BE2C (cell line): ENCODE data around the gene RFX2.

Source experiments
- DNase-seq: peaks from one replicate; pipeline ENCODE4 v3.0.0-alpha.2; 2020
- H3K27me3 ChIP-seq: fragments of 250-450 bp; sonication (Bioruptor Pico); 2 replicates; pipeline ENCODE4 v1.5.1; 2020; ENCODE audit warnings: mild to moderate bottlenecking
- H3K36me3 ChIP-seq: fragments of 250-450 bp; sonication (Bioruptor Pico); 2 replicates; pipeline ENCODE4 v1.5.1; 2020; ENCODE audit warnings: mild to moderate bottlenecking
- H3K4me1 ChIP-seq: fragments of 250-450 bp; sonication (Bioruptor Pico); 2 replicates; pipeline ENCODE4 v1.5.1; 2020
- H3K4me3 ChIP-seq: 2 replicates; pipeline ENCODE4 v1.5.1; 2011; ENCODE audit warnings: low read depth, low read length
- H3K9me3 ChIP-seq: fragments of 250-450 bp; sonication (Bioruptor Pico); 2 replicates; pipeline ENCODE4 v1.5.1; 2020
- TF ChIP-seq, protein P1 (sequence below): IDR thresholded peaks from 2 replicates; pipeline ENCODE4 v1.5.1; 2012; ENCODE audit warnings: mild to moderate bottlenecking, low read depth, low read length

The RFX2 gene

DNA sequence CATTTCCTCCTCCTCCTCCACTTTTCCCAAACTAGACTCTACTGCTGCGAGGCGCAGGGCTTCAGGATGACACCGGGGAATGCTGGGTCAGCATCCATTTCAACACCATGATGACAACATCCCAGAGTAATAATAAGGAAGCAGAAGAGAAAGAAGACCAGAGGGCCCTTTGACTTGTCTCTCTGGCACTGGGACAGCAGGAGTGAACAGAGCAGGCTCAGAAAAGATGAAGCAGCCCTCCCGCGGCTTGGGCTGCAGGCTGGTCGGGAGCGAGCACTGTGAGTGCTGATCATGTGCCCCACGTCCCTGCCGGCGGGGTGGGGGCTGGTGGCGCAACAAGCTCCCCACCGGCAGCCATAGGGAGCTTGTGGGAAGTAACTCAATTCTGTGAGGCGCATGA, 162.9 kb downstream of the RFX2 start:
- Histone ChIP-seq H3K9me3 (0 out of 2 replicates have a peak, but pooled peaks cover 3% of the 10 kb centered on the region), H3K36me3 (peaks cover 32% of the 10 kb centered on the region), H3K27me3 (no peaks in the 10 kb centered on the region), H3K4me1 (peaks cover 27% of the 10 kb centered on the region), H3K4me3 (no peak overlapping the region)
- TF ChIP-seq, protein P1, sequence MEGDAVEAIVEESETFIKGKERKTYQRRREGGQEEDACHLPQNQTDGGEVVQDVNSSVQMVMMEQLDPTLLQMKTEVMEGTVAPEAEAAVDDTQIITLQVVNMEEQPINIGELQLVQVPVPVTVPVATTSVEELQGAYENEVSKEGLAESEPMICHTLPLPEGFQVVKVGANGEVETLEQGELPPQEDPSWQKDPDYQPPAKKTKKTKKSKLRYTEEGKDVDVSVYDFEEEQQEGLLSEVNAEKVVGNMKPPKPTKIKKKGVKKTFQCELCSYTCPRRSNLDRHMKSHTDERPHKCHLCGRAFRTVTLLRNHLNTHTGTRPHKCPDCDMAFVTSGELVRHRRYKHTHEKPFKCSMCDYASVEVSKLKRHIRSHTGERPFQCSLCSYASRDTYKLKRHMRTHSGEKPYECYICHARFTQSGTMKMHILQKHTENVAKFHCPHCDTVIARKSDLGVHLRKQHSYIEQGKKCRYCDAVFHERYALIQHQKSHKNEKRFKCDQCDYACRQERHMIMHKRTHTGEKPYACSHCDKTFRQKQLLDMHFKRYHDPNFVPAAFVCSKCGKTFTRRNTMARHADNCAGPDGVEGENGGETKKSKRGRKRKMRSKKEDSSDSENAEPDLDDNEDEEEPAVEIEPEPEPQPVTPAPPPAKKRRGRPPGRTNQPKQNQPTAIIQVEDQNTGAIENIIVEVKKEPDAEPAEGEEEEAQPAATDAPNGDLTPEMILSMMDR, result no peak
- no peak for DNase-seq

- Histone ChIP-seq H3K4me1 (peaks cover 9% of the 10 kb centered on the region), H3K36me3 (peaks cover 51% of the 10 kb centered on the region), H3K4me3 (no peak overlapping the region), H3K27me3 (no peaks in the 10 kb centered on the region), H3K9me3 (0 out of 2 replicates have a peak, but pooled peaks cover 3% of the 10 kb centered on the region)
- DNase-seq, result no peak
- TF ChIP-seq, protein P1, result no peak
Observed at GRCh38 chr19:5943623-5944022, 166.7 kb downstream of the RFX2 start.
